Prostate gland (tissue), 2 donors: ENCODE measurements around the gene CLDN5. TPM values are rescaled to one million over a fixed set of nuclear protein-coding genes. Genes with fewer than 3 reads are reported as not detected.

Experiments
- DNase-seq: peaks from one replicate; pipeline ENCODE4 v3.0.0-alpha.2; 2019; ENCODE audit warnings: low spot score
- H3K27ac ChIP-seq, 2 donors: fragments of 200-600 bp; sonication (generic); 2 replicates each; pipeline ENCODE4 v1.5.1; 2017 to 2019
- H3K27me3 ChIP-seq: fragments of 200-600 bp; sonication (generic); replicated peaks from 2 replicates; pipeline ENCODE4 v1.5.1; 2019; ENCODE audit not compliant: insufficient read depth
- H3K36me3 ChIP-seq, 2 donors: fragments of 200-600 bp; sonication (generic); 1 replicate in 1 of 2; 2 replicates in 1 of 2; pipeline versions ENCODE4 v1.5.1 to v1.8.1; 2017 to 2019
- H3K4me1 ChIP-seq: fragments of 200-600 bp; sonication (generic); replicated peaks from 2 replicates; pipeline ENCODE4 v1.5.1; 2019
- H3K4me3 ChIP-seq, 2 donors: fragments of 200-600 bp; sonication (generic); 2 replicates each; pipeline ENCODE4 v1.5.1; 2017 to 2019
- H3K9me3 ChIP-seq: fragments of 200-600 bp; sonication (generic); 2 replicates; pipeline ENCODE4 v1.5.1; 2017
- CTCF ChIP-seq, 4 experiments: fragments of 200-600 bp in 2 of 4; fragments of 450-650 bp in 2 of 4; sonication (generic) in 2 of 4; IDR thresholded peaks; 1 replicate in 3 of 4; 2 replicates in 1 of 4; pipeline ENCODE4 v1.5.1; 2016 to 2019; ENCODE audit warnings: antibody characterized with exemption in 4 of 4, mild to moderate bottlenecking in 2 of 4, moderate library complexity in 2 of 4
- POLR2A ChIP-seq: fragments of 450-650 bp; IDR thresholded peaks from one replicate; pipeline ENCODE4 v1.6.1; 2016; ENCODE audit warnings: antibody characterized with exemption, mild to moderate bottlenecking
- POLR2AphosphoS5 ChIP-seq: sonication (generic); formaldehyde crosslinking; IDR thresholded peaks from one replicate; pipeline ENCODE4 v1.6.1; 2017; ENCODE audit warnings: antibody characterized with exemption
- WGBS: methylation state at CpG from one replicate; pipeline ENCODE4 v1.1.5; 2018; 5-methylcytosine and 5-hydroxymethylcytosine counted together
- intact Hi-C: fragments of 100-400 bp; cut with DNase I; formaldehyde crosslinking; loops from one replicate; pipeline ENCODE4 v1.14.2; 2022
- total RNA-seq, 2 donors: library from RNA; depleted of rRNA; stranded (reverse); fragments of >200 nt; gene quantifications; one replicate each; pipeline ENCODE4 v1.1.0, GENCODE V29; 2016

Gene CLDN5
- total RNA-seq, 2 donors from 2014 or later, result 31.9 to 46.9 TPM

GRCh38 chr22:19569276-19569640 is 45.0 kb upstream of the CLDN5 start:
- Histone ChIP-seq H3K9me3 (no peaks in the 10 kb centered on the region), H3K4me3 (no peak overlapping the region), H3K4me1 (no peaks in the 10 kb centered on the region), H3K27me3 (no peaks in the 10 kb centered on the region), H3K27ac (no peak overlapping the region), H3K36me3 (no peaks in the 10 kb centered on the region)
- intact Hi-C loops, result no loop called here
- TF ChIP-seq CTCF (IDR thresholded peaks at IDR 0.05), result no peak
- no peak for TF ChIP-seq POLR2AphosphoS5
- no peak for TF ChIP-seq POLR2A
- no peak for DNase-seq
- WGBS, result 20% methylated on average over 1 of the region's 1 CpG

GRCh38 chr22:19568337-19569275 is 44.4 kb upstream of the CLDN5 start:
- H3K9me3 ChIP-seq, result no peaks in the 10 kb centered on the region
- intact Hi-C loops, result no loop called here
- no peak for DNase-seq
- no peaks in the 10 kb centered on the region for H3K36me3 ChIP-seq
- WGBS, result 76% methylated on average over 9 of the region's 9 CpGs
- no peaks in the 10 kb centered on the region for H3K27me3 ChIP-seq
- no peak overlapping the region for H3K27ac ChIP-seq
- H3K4me3 ChIP-seq, result no peak overlapping the region
- H3K4me1 ChIP-seq, result no peaks in the 10 kb centered on the region
- TF ChIP-seq POLR2AphosphoS5 (peak; percentile 12), CTCF (IDR thresholded peaks at IDR 0.05) (no peak)

- intact Hi-C loops, result no loop called here
- no peak for DNase-seq
- 83% methylated on average over 24 of the region's 24 CpGs for WGBS
- no peak overlapping the region for H3K4me3 ChIP-seq
- H3K27ac ChIP-seq, result no peak overlapping the region
- H3K9me3 ChIP-seq, result no peaks in the 10 kb centered on the region
- no peaks in the 10 kb centered on the region for H3K27me3 ChIP-seq
- TF ChIP-seq CTCF (IDR thresholded peaks at IDR 0.05) (no peak), POLR2AphosphoS5 (no peak), POLR2A (no peak)
- no peaks in the 10 kb centered on the region for H3K4me1 ChIP-seq
- no peaks in the 10 kb centered on the region for H3K36me3 ChIP-seq
Measured at GRCh38 chr22:19567157-19568009, 43.2 kb upstream of the CLDN5 start.

GRCh38 chr22:19566279-19567156 is 42.3 kb upstream of the CLDN5 start:
- intact Hi-C loops, result no loop called here
- no peak for DNase-seq
- no peak overlapping the region for H3K27ac ChIP-seq
- TF ChIP-seq POLR2AphosphoS5 (no peak), POLR2A (no peak), CTCF (IDR thresholded peaks at IDR 0.05) (no peak)
- no peaks in the 10 kb centered on the region for H3K4me1 ChIP-seq
- H3K27me3 ChIP-seq, result no peaks in the 10 kb centered on the region
- no peaks in the 10 kb centered on the region for H3K9me3 ChIP-seq
- no peak overlapping the region for H3K4me3 ChIP-seq
- H3K36me3 ChIP-seq, result no peaks in the 10 kb centered on the region
- WGBS, result 90% methylated on average over 52 of the region's 52 CpGs
